GM12801 (cell line): ENCODE measurements around the gene GPR39.

Source experiments
- CTCF ChIP-seq: IDR thresholded peaks from one replicate; pipeline ENCODE4 v1.5.1; 2011; ENCODE audit warnings: control low read depth; ENCODE audit not compliant: insufficient read length; ENCODE audit errors: extremely low read depth

GPR39 gene

GRCh38 chr2:132430895-132431294, 14.3 kb downstream of the GPR39 start:
- TF ChIP-seq CTCF: no peak

GRCh38 chr2:132437852-132438669, 21.5 kb downstream of the GPR39 start:
- TF ChIP-seq CTCF: no peak

GRCh38 chr2:132438691-132439090, 22.1 kb downstream of the GPR39 start:
- no peak for TF ChIP-seq CTCF

GRCh38 chr2:132439703-132440398, 23.2 kb downstream of the GPR39 start:
- no peak for TF ChIP-seq CTCF

GRCh38 chr2:132441051-132441450, 24.4 kb downstream of the GPR39 start:
- TF ChIP-seq CTCF: no peak

- TF ChIP-seq CTCF: no peak
These were observed 25.7 kb downstream of the GPR39 start for GRCh38 chr2:132442278-132442677.

- TF ChIP-seq CTCF: no peak
These were observed 26.5 kb downstream of the GPR39 start for GRCh38 chr2:132443106-132443505.
